Measurements from ENCODE around the gene ADARB1.
A peak's percentile ranks its signal among the peaks of the same experiment; 100 is the strongest.

The ADARB1 gene

GRCh38 chr21:45154511-45155508 is 80.4 kb downstream of the ADARB1 start:
- peak; percentile 19 to 31 for DNase-seq

- DNase-seq = peak in 1 of 2 experiments; percentile 9
These were observed 81.5 kb downstream of the ADARB1 start for GRCh38 chr21:45155910-45156309.

- peak; percentile 4 to 9 for DNase-seq
These were observed 82.1 kb downstream of the ADARB1 start for GRCh38 chr21:45156459-45156858.

GRCh38 chr21:45157932-45158331 is 83.6 kb downstream of the ADARB1 start:
- peak; percentile 8 for DNase-seq

- peak; percentile 7 to 10 for DNase-seq
These were observed 84.4 kb downstream of the ADARB1 start for GRCh38 chr21:45158491-45159423.

- DNase-seq = peak in 1 of 2 experiments; percentile 1
These were observed 85.8 kb downstream of the ADARB1 start for GRCh38 chr21:45160198-45160597.

- peak in 1 of 2 experiments; percentile 6 for DNase-seq
These were observed 86.9 kb downstream of the ADARB1 start for GRCh38 chr21:45161038-45161945.

- peak in 1 of 2 experiments; percentile 9 for DNase-seq
These were observed 87.7 kb downstream of the ADARB1 start for GRCh38 chr21:45162115-45162514.

GRCh38 chr21:45162809-45163208 is 88.4 kb downstream of the ADARB1 start:
- no peak for DNase-seq

- DNase-seq = peak in 1 of 2 experiments; percentile 4
These were observed 89.2 kb downstream of the ADARB1 start for GRCh38 chr21:45163413-45164123.

- no peak for DNase-seq
These were observed 89.7 kb downstream of the ADARB1 start for GRCh38 chr21:45164124-45164511.

GRCh38 chr21:45164838-45165237 is 90.5 kb downstream of the ADARB1 start:
- peak in 1 of 2 experiments; percentile 13 for DNase-seq

- DNase-seq = no peak
These were observed 92.6 kb downstream of the ADARB1 start for GRCh38 chr21:45166931-45167330.

GRCh38 chr21:45167796-45168222 is 93.4 kb downstream of the ADARB1 start:
- DNase-seq = no peak

- no peak for DNase-seq
These were observed 94.1 kb downstream of the ADARB1 start for GRCh38 chr21:45168522-45168921.

- DNase-seq = no peak
These were observed 94.6 kb downstream of the ADARB1 start for GRCh38 chr21:45169001-45169400.

GRCh38 chr21:45169682-45170081 is 95.3 kb downstream of the ADARB1 start:
- no peak for DNase-seq

- DNase-seq = no peak
These were observed 96.6 kb downstream of the ADARB1 start for GRCh38 chr21:45170987-45171386.

- no peak for DNase-seq
These were observed 98.0 kb downstream of the ADARB1 start for GRCh38 chr21:45172420-45172819.

GRCh38 chr21:45175326-45176095 is 101.1 kb downstream of the ADARB1 start:
- DNase-seq = no peak

GRCh38 chr21:45176141-45176540 is 101.8 kb downstream of the ADARB1 start:
- no peak for DNase-seq
